CD4-positive, CD25-positive, alpha-beta regulatory T cell (primary cell): Measurements from ENCODE around the gene ERFE. TPM values are rescaled to one million over a fixed set of nuclear protein-coding genes. Genes with fewer than 3 reads are reported as not detected.

Experiments
- ATAC-seq, 2 donors: fragments of 150-1000 bp; cut with Tn5 transposase; one replicate each; pipeline ENCODE4 v1.10.0; 2021; ENCODE audit warnings: low read depth in 2 of 2, moderate number of reproducible peaks in 2 of 2, moderate library complexity in 1 of 2
- DNase-seq, 3 donors: peaks; one replicate each; pipeline versions ENCODE4 v3.0.0 to v3.0.0-alpha.2; 2012 to 2022; ENCODE audit warnings: mixed read lengths in 1 of 3
- H3K27ac ChIP-seq: one replicate; pipeline ENCODE4 v1.7.0; 2013; ENCODE audit warnings: mild to moderate bottlenecking, low read length; ENCODE audit not compliant: insufficient read depth, poor library complexity, severe bottlenecking
- H3K27me3 ChIP-seq: one replicate; pipeline ENCODE4 v1.7.0; 2013; ENCODE audit warnings: low read length; ENCODE audit not compliant: control insufficient read depth, insufficient read depth
- H3K36me3 ChIP-seq: one replicate; pipeline ENCODE4 v1.7.0; 2013; ENCODE audit warnings: mild to moderate bottlenecking, low read length, moderate library complexity; ENCODE audit not compliant: control insufficient read depth, insufficient read depth
- H3K4me1 ChIP-seq: 2 replicates; pipeline ENCODE4 v1.7.0; 2013; ENCODE audit warnings: mild to moderate bottlenecking, low read length; ENCODE audit not compliant: insufficient read depth, control insufficient read depth, poor library complexity, severe bottlenecking
- H3K4me3 ChIP-seq: one replicate; pipeline ENCODE4 v1.7.0; 2013; ENCODE audit warnings: low read depth, mild to moderate bottlenecking, low read length, moderate library complexity
- H3K9me3 ChIP-seq, 2 experiments: 1 replicate in 1 of 2; 2 replicates in 1 of 2; pipeline ENCODE4 v1.7.0; 2013; ENCODE audit warnings: low read length in 2 of 2, mild to moderate bottlenecking in 1 of 2, moderate library complexity in 1 of 2; ENCODE audit not compliant: control insufficient read depth in 2 of 2
- H3K27ac Mint-ChIP-seq, 3 donors: one replicate each; pipeline ENCODE4 v1.8.0; 2020 to 2022; ENCODE audit warnings: mild to moderate bottlenecking in 3 of 3, mixed read lengths in 3 of 3, moderate library complexity in 2 of 3
- H3K27me3 Mint-ChIP-seq: one replicate; pipeline ENCODE4 v1.8.0; 2022; ENCODE audit warnings: mild to moderate bottlenecking, mixed read lengths
- H3K36me3 Mint-ChIP-seq: one replicate; pipeline ENCODE4 v1.8.0; 2020; ENCODE audit warnings: mixed read lengths
- H3K4me1 Mint-ChIP-seq, 4 donors: one replicate each; pipeline ENCODE4 v1.8.0; 2020 to 2022; ENCODE audit warnings: mixed read lengths in 4 of 4, mild to moderate bottlenecking in 1 of 4
- H3K4me3 Mint-ChIP-seq, 4 donors: one replicate each; pipeline ENCODE4 v1.8.0; 2020 to 2022; ENCODE audit warnings: mild to moderate bottlenecking in 4 of 4, mixed read lengths in 4 of 4, moderate library complexity in 3 of 4
- H3K9me3 Mint-ChIP-seq, 7 donors: one replicate each; pipeline ENCODE4 v1.8.0; 2020 to 2022; ENCODE audit warnings: mixed read lengths in 7 of 7, mild to moderate bottlenecking in 3 of 7, moderate library complexity in 2 of 7
- polyA plus RNA-seq, 4 donors: library from polyadenylated mRNA; unstranded; fragments of 300-500 nt; fragmentation: Illumina TruSeq; gene quantifications; one replicate each; pipeline ENCODE4 v1.2.3, GENCODE V29; 2021
- total RNA-seq: library from RNA; stranded (reverse); gene quantifications from one replicate; pipeline ENCODE4 v1.2.3, GENCODE V29; 2022

The ERFE gene
- total and polyA plus RNA-seq, 5 donors from 2014 or later = 0.29 TPM; not detected in 4

- Histone ChIP-seq H3K4me3 (no peak overlapping the region), H3K9me3 (no peaks in the 10 kb centered on the region), H3K27me3 (no peaks in the 10 kb centered on the region), H3K4me1 (no peaks in the 10 kb centered on the region), H3K27ac (no peak overlapping the region), H3K36me3 (no peaks in the 10 kb centered on the region)
- DNase-seq = no peak
- no peak overlapping the region for H3K27ac Mint-ChIP-seq
- no peaks in the 10 kb centered on the region for H3K27me3 Mint-ChIP-seq
- ATAC-seq = no peak
- H3K4me1 Mint-ChIP-seq = no peaks in the 10 kb centered on the region
- no peak overlapping the region for H3K4me3 Mint-ChIP-seq
- no peaks in the 10 kb centered on the region for H3K36me3 Mint-ChIP-seq
- H3K9me3 Mint-ChIP-seq = no peaks in the 10 kb centered on the region
These were observed 30.2 kb upstream of the ERFE start for GRCh38 chr2:238128534-238129001.

DNA sequence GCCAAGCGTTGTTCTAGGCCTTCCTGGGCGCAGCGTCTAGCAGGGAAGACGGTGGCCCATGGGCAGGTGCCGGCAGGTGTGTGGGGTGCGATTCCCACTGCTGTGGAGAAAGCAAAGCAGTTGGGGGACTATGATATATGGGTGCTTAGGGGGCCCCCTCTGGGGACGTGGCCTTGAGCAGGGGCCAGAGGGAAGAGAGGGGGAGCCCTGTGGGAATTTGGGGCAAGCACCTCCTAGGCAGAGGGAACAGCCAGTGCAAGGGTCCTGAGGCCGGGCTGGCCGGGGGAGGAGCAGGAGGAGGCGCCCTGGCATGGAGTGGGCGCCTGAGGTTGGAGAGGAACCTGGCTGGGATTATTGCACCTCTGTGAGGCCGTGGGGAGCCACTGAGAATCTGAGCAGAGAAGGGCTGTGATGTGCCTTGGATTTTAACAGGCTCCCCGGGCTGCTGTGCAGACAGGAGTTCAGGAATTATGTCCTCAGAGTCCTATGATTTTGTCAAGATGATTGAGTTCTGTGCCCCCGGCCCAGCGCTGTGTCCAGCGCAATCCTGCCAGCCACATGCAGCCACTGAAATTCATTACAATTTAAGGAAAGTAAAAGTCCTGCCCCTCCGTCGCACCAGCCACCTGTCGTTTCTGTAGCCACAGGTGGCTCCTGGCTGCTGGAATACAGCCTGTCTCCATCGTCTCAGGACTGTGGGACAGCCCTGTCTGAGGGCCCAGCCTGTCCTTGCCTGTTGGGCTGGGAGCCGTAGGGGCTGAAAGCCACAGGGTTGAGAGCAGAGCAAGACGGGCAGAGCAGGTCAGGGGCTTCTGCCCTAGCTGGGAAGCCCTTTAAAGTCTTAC, 29.4 kb upstream of the ERFE start:
- H3K4me3 ChIP-seq = no peak overlapping the region
- DNase-seq (no peak), ATAC-seq (no peak)
- no peak overlapping the region for H3K27ac ChIP-seq
- no peaks in the 10 kb centered on the region for H3K36me3 ChIP-seq
- Mint-ChIP-seq H3K27me3 (no peaks in the 10 kb centered on the region), H3K4me3 (no peak overlapping the region), H3K36me3 (no peaks in the 10 kb centered on the region), H3K4me1 (no peaks in the 10 kb centered on the region), H3K9me3 (no peaks in the 10 kb centered on the region), H3K27ac (no peak overlapping the region)
- no peaks in the 10 kb centered on the region for H3K9me3 ChIP-seq
- H3K27me3 ChIP-seq = no peaks in the 10 kb centered on the region
- no peaks in the 10 kb centered on the region for H3K4me1 ChIP-seq

DNA sequence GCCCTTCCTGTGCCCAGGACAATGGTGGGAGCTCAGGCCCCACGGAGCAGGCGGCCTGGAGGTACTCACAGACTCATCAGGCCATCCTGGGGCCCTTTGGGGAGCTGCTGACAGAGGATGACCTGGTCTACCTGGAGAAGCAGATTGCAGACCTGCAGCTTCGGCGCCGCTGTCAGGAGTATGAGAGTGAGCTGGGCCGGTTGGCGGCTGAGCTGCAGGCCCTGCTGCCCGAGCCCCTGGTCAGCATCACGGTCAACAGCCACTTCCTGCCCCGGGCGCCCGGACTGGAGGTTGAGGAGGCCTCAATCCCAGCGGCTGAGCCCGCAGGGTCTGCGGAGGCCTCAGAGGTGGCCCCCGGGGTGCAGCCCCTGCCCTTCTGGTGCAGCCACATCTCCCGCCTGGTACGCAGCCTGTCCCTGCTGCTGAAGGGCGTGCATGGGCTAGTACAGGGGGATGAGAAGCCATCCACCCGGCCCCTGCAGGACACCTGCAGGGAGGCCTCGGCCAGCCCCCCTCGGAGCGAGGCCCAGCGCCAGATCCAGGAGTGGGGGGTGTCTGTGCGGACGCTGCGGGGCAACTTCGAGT, 28.6 kb upstream of the ERFE start:
- H3K9me3 Mint-ChIP-seq = no peaks in the 10 kb centered on the region
- H3K27ac Mint-ChIP-seq = no peak overlapping the region
- no peak overlapping the region for H3K27ac ChIP-seq
- H3K27me3 Mint-ChIP-seq = no peaks in the 10 kb centered on the region
- no peaks in the 10 kb centered on the region for H3K4me1 Mint-ChIP-seq
- H3K36me3 Mint-ChIP-seq = no peaks in the 10 kb centered on the region
- H3K4me3 Mint-ChIP-seq = no peak overlapping the region
- H3K36me3 ChIP-seq = no peaks in the 10 kb centered on the region
- DNase-seq = no peak
- H3K9me3 ChIP-seq = no peaks in the 10 kb centered on the region
- no peak for ATAC-seq
- H3K27me3 ChIP-seq = no peaks in the 10 kb centered on the region
- H3K4me3 ChIP-seq = no peak overlapping the region
- H3K4me1 ChIP-seq = no peaks in the 10 kb centered on the region

- no peak for ATAC-seq
These were observed 27.8 kb upstream of the ERFE start for GRCh38 chr2:238130696-238131628.

GRCh38 chr2:238131761-238132462, 26.9 kb upstream of the ERFE start:
- H3K4me1 ChIP-seq = no peaks in the 10 kb centered on the region
- no peaks in the 10 kb centered on the region for H3K9me3 Mint-ChIP-seq
- H3K4me1 Mint-ChIP-seq = no peaks in the 10 kb centered on the region
- no peak overlapping the region for H3K27ac ChIP-seq
- no peaks in the 10 kb centered on the region for H3K9me3 ChIP-seq
- no peak overlapping the region for H3K4me3 Mint-ChIP-seq
- no peaks in the 10 kb centered on the region for H3K36me3 ChIP-seq
- no peak overlapping the region for H3K27ac Mint-ChIP-seq
- ATAC-seq (no peak), DNase-seq (no peak)
- no peaks in the 10 kb centered on the region for H3K36me3 Mint-ChIP-seq
- no peaks in the 10 kb centered on the region for H3K27me3 Mint-ChIP-seq
- no peaks in the 10 kb centered on the region for H3K27me3 ChIP-seq
- no peak overlapping the region for H3K4me3 ChIP-seq

More at GRCh38 chr2:238130696-238131628, 27.8 kb upstream of the ERFE start:
- no peaks in the 10 kb centered on the region for H3K27me3 Mint-ChIP-seq
- no peak overlapping the region for H3K4me3 Mint-ChIP-seq
- DNase-seq = no peak
- H3K4me1 Mint-ChIP-seq = no peaks in the 10 kb centered on the region
- H3K9me3 Mint-ChIP-seq = no peaks in the 10 kb centered on the region
- Histone ChIP-seq H3K4me3 (no peak overlapping the region), H3K27ac (no peak overlapping the region), H3K4me1 (no peaks in the 10 kb centered on the region), H3K9me3 (no peaks in the 10 kb centered on the region), H3K36me3 (no peaks in the 10 kb centered on the region), H3K27me3 (no peaks in the 10 kb centered on the region)
- H3K36me3 Mint-ChIP-seq = no peaks in the 10 kb centered on the region
- no peak overlapping the region for H3K27ac Mint-ChIP-seq

DNA sequence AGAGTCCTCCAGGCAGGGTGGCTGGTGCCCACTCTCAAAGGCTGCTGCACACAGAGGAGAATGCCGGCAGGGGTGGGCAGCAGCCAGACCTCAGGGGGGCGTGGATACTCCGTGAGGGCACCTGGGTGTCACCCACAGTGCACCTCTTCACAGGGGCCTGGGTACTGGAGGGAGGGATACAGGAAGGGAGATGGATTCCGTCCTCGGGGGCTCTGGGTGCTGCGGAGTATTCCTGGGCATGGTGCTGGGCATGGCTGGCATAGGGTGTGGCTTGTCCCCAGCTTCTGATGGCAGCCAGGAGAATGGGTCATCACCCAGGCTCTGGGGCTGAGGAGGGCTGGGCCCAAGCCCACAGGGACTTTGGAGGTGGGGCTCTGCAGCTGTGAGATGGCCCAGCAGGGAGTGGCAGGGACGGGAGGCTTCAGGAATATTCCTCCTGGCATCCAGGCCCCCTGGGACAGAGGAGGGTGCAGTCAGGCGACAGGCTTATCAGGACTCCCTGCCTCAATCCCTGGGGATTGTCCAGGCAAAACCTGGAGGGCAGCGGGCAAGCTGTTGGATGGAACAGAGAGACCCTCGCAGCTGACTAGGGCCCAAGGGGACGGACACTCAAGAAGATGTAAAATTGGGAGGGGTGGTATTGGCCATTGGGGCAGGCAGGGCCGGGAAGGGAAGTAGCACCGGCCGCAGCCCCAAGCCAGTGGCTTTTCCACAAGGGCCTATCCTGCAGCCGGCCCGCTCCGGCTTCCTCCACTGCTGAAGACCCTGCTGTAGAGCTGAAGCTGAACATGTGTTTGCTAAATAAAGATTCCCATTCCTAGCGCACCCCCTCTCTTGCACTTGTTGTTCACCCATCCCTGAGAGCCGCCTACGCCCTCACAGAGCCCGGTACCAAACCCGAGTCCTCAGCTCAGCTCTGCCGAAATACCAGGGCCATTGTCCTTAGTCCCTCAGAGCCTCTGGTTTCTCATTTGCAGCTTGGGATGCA, 26.0 kb upstream of the ERFE start:
- Histone ChIP-seq H3K9me3 (no peaks in the 10 kb centered on the region), H3K27ac (no peak overlapping the region), H3K27me3 (no peaks in the 10 kb centered on the region), H3K4me1 (no peaks in the 10 kb centered on the region), H3K4me3 (no peak overlapping the region), H3K36me3 (no peaks in the 10 kb centered on the region)
- H3K9me3 Mint-ChIP-seq = no peaks in the 10 kb centered on the region
- no peak overlapping the region for H3K4me3 Mint-ChIP-seq
- H3K36me3 Mint-ChIP-seq = no peaks in the 10 kb centered on the region
- peak overlapping the region in 1 of 3 donors; percentile 74 for H3K27ac Mint-ChIP-seq
- DNase-seq = no peak
- H3K4me1 Mint-ChIP-seq = no peaks in the 10 kb centered on the region
- no peaks in the 10 kb centered on the region for H3K27me3 Mint-ChIP-seq
- no peak for ATAC-seq
